Fibroblast of lung (primary cell): ENCODE measurements around the gene ZNF385D. TPM values are rescaled to one million over a fixed set of nuclear protein-coding genes. Genes with fewer than 3 reads are reported as not detected.

Experiments
- DNase-seq, 2 donors: peaks; one replicate each; pipeline versions ENCODE4 v3.0.0 to v3.0.0-alpha.2; 2010; ENCODE audit warnings: low read depth in 2 of 2
- H2AFZ ChIP-seq: 2 replicates; pipeline ENCODE4 v1.5.1; 2012; ENCODE audit warnings: low read length, control low read depth, inconsistent platforms
- H3K27ac ChIP-seq: 2 replicates; pipeline ENCODE4 v1.5.1; 2011; ENCODE audit warnings: low read length, control low read depth; ENCODE audit not compliant: insufficient read depth
- H3K27me3 ChIP-seq: 2 replicates; pipeline ENCODE4 v1.5.1; 2011; ENCODE audit warnings: mild to moderate bottlenecking, low read length; ENCODE audit not compliant: control insufficient read depth, insufficient read depth
- H3K36me3 ChIP-seq: 2 replicates; pipeline ENCODE4 v1.5.1; 2011; ENCODE audit warnings: low read length; ENCODE audit not compliant: control insufficient read depth, insufficient read depth
- H3K4me1 ChIP-seq: 2 replicates; pipeline ENCODE4 v1.5.1; 2011; ENCODE audit warnings: low read length; ENCODE audit not compliant: control insufficient read depth, insufficient read depth; ENCODE audit errors: extremely low read depth
- H3K4me2 ChIP-seq: 2 replicates; pipeline ENCODE4 v1.5.1; 2011; ENCODE audit warnings: low read length, control low read depth; ENCODE audit not compliant: insufficient read depth; ENCODE audit errors: extremely low read depth
- H3K4me3 ChIP-seq, 4 experiments: fragments of 200-600 bp in 1 of 4; sonication (generic) in 1 of 4; replicated peaks in 1 of 4; 2 replicates each; pipeline ENCODE4 v1.5.1; 2011 to 2016; ENCODE audit warnings: low read length in 4 of 4, low read depth in 3 of 4, mild to moderate bottlenecking in 3 of 4, control low read depth in 2 of 4, inconsistent platforms in 1 of 4, mixed read lengths in 1 of 4; ENCODE audit not compliant: insufficient read depth in 1 of 4; ENCODE audit errors: control extremely low read depth in 1 of 4
- H3K79me2 ChIP-seq: 2 replicates; pipeline ENCODE4 v1.5.1; 2012; ENCODE audit warnings: mild to moderate bottlenecking, low read length, inconsistent platforms; ENCODE audit not compliant: control insufficient read depth, insufficient read depth
- H3K9ac ChIP-seq: 2 replicates; pipeline ENCODE4 v1.5.1; 2011; ENCODE audit warnings: mild to moderate bottlenecking, low read length, control low read depth; ENCODE audit not compliant: insufficient read depth
- H3K9me3 ChIP-seq: 2 replicates; pipeline ENCODE4 v1.5.1; 2012; ENCODE audit warnings: low read depth, low read length; ENCODE audit not compliant: control insufficient read depth, insufficient read depth
- H4K20me1 ChIP-seq: 2 replicates; pipeline ENCODE4 v1.5.1; 2011; ENCODE audit warnings: low read length; ENCODE audit not compliant: control insufficient read depth, insufficient read depth; ENCODE audit errors: extremely low read depth
- CTCF ChIP-seq, 2 donors: IDR thresholded peaks in 1 of 2; conservative IDR thresholded peaks in 1 of 2; 1 replicate in 1 of 2; 2 replicates in 1 of 2; pipeline ENCODE4 v1.5.1; 2011 to 2012; ENCODE audit warnings: low read length in 2 of 2, control low read depth in 1 of 2, inconsistent platforms in 1 of 2, low read depth in 1 of 2, mild to moderate bottlenecking in 1 of 2
- EZH2 ChIP-seq: IDR thresholded peaks from 2 replicates; pipeline ENCODE4 v1.5.1; 2012; ENCODE audit warnings: low read length, control low read depth, mild to moderate bottlenecking; ENCODE audit errors: missing control alignments
- polyA plus RNA-seq, 2 donors: library from polyadenylated mRNA; depleted of rRNA in 1 of 2; stranded (reverse) in 1 of 2; unstranded in 1 of 2; fragments of >200 nt; gene quantifications; 2 replicates each; pipeline ENCODE4 v1.2.1, GENCODE V29; 2011 to 2012; ENCODE audit warnings: missing spikeins in 1 of 2
- total RNA-seq: library from RNA; depleted of rRNA; stranded (reverse); fragments of >200 nt; gene quantifications from 2 replicates; pipeline ENCODE4 v1.2.1, GENCODE V29; 2014

Gene ZNF385D
- total and polyA plus RNA-seq, 2 donors (not counting 1 experiment from before 2014, with no cell fraction given), result 0.83 to 1.9 TPM

DNA sequence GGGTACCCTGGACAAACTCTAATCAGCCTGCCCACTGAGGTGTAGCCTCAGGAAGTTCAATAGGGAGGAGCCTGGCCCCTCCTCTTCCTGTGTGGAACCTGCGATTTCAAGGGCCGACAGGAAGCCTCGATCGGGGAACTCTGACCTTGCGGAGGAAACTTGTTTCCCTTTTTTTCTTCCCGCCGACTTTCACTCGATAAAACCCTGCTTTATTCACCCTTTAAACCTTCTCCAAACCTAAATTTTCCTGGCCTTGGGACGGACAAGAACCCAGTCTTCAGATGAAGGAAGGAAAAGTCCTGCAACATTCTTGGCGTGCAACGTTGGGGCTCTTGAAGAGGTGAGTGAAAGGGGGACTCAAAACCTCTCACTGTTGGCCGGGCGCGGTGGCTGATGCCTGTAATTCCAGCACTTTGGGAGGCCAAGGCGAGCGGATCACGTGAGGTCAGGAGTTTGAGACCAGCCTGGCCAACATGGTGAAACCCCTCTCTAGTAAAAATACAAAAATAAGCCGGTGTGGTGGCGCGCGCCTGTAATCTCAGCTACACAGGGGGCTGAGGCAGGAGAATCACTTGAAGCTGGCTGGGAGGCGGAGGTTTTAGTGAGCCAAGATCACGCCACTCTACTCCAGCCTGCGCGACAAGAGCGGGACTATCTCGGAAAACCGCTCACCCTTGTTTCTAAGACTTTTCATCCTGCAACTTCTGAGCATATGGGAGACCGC is 208.2 kb downstream of the ZNF385D start:
- H3K79me2 ChIP-seq, result no peaks in the 10 kb centered on the region
- no peaks in the 10 kb centered on the region for H4K20me1 ChIP-seq
- no peak overlapping the region for H3K4me3 ChIP-seq
- H3K4me1 ChIP-seq, result no peaks in the 10 kb centered on the region
- no peaks in the 10 kb centered on the region for H3K9me3 ChIP-seq
- TF ChIP-seq EZH2 (no peak), CTCF (conservative IDR thresholded peaks at IDR 0.05 in 1 of 2, IDR thresholded peaks at IDR 0.05 in 1 of 2; ENCODE audit: low read depth in 1 of 2, low read length in 2 of 2) (no peak)
- no peak overlapping the region for H2AFZ ChIP-seq
- H3K4me2 ChIP-seq, result no peak overlapping the region
- no peak for DNase-seq
- no peaks in the 10 kb centered on the region for H3K27me3 ChIP-seq
- H3K36me3 ChIP-seq, result no peaks in the 10 kb centered on the region
- H3K27ac ChIP-seq, result no peak overlapping the region
- no peak overlapping the region for H3K9ac ChIP-seq

DNA sequence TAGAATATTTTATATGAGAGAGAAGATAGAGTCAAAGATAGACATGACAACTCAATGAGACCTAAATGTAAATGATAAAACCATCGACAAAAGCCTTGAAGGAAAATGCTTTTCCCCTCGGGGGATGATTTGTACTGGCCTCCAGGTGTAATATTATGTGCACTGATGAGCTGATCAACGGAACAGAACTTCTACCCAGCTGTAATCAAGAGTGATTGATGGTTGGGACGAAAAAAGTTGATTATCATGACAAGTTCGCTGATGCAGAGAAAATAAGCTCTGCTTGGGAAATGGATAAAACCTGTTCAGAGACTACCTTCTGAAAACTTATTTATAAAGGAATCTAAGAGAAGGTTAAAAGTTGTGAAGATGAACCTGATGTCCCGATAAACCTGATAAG is 210.7 kb downstream of the ZNF385D start:
- Histone ChIP-seq H4K20me1 (no peaks in the 10 kb centered on the region), H2AFZ (no peak overlapping the region), H3K4me2 (no peak overlapping the region), H3K4me3 (no peak overlapping the region), H3K27me3 (no peaks in the 10 kb centered on the region), H3K79me2 (no peaks in the 10 kb centered on the region), H3K9ac (no peak overlapping the region), H3K36me3 (no peaks in the 10 kb centered on the region), H3K27ac (no peak overlapping the region), H3K4me1 (no peaks in the 10 kb centered on the region), H3K9me3 (no peaks in the 10 kb centered on the region)
- no peak for DNase-seq
- TF ChIP-seq EZH2 (no peak), CTCF (conservative IDR thresholded peaks at IDR 0.05 in 1 of 2, IDR thresholded peaks at IDR 0.05 in 1 of 2; ENCODE audit: low read depth in 1 of 2, low read length in 2 of 2) (no peak)

DNA sequence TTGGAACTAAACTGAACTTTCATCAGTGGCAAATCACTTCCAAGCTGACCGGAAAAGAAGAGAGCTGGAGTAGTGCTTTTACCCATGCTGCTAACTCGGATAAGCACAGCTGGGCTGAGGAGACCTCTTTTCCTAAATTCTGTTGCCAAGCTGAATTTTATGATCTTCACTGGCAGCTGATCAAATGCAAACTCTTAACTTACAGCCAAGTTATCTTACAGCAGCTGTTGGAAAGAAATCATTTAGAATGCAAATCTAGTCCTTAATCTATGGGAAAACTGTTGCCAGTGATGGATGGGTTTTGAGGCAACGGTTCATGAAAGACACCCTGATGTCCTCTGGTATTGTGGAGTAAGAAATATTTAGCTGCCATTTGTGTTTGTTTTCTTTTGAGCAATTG is 216.5 kb downstream of the ZNF385D start:
- Histone ChIP-seq H3K36me3 (no peaks in the 10 kb centered on the region), H3K27me3 (no peaks in the 10 kb centered on the region), H3K79me2 (no peaks in the 10 kb centered on the region), H3K27ac (no peak overlapping the region), H3K4me3 (no peak overlapping the region), H4K20me1 (no peaks in the 10 kb centered on the region), H3K9me3 (no peaks in the 10 kb centered on the region), H2AFZ (no peak overlapping the region), H3K4me1 (no peaks in the 10 kb centered on the region), H3K4me2 (no peak overlapping the region), H3K9ac (no peak overlapping the region)
- no peak for TF ChIP-seq EZH2
- no peak for TF ChIP-seq CTCF (conservative IDR thresholded peaks at IDR 0.05 in 1 of 2, IDR thresholded peaks at IDR 0.05 in 1 of 2; ENCODE audit: low read depth in 1 of 2, low read length in 2 of 2)
- peak in 1 of 2 donors; percentile 20 for DNase-seq
